ENCODE data around the gene OR10A2. TPM values are rescaled to one million over a fixed set of nuclear protein-coding genes. Genes with fewer than 3 reads are reported as not detected.

Gene OR10A2, protein sequence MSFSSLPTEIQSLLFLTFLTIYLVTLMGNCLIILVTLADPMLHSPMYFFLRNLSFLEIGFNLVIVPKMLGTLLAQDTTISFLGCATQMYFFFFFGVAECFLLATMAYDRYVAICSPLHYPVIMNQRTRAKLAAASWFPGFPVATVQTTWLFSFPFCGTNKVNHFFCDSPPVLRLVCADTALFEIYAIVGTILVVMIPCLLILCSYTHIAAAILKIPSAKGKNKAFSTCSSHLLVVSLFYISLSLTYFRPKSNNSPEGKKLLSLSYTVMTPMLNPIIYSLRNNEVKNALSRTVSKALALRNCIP
- not detected in 2 replicates for total RNA-seq

DNA sequence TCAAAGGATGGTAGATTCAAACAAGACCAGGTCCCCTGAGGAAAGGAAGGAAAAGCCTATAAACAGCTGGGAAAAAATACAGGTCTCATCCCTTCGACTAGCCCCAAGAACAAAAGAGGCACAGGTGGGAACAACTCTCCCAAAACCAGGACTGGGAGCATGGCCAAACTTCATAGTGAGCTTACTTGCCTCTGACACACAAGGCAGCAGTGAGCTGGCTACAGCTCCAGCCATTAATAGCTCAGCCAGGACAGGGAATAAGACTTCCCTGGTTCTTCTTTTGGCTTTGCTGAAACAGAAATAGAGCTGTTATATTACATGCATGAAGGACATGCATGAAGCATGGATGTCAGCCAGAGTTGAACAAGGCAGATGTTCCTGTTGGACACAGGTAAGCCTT lies at the start of gene OR10A2:
OR10A2 (plus strand) TSS at position 97 of the 400 bp plus-strand sequence. CDS start 6,698 bp downstream, outside the sequence.

DNA sequence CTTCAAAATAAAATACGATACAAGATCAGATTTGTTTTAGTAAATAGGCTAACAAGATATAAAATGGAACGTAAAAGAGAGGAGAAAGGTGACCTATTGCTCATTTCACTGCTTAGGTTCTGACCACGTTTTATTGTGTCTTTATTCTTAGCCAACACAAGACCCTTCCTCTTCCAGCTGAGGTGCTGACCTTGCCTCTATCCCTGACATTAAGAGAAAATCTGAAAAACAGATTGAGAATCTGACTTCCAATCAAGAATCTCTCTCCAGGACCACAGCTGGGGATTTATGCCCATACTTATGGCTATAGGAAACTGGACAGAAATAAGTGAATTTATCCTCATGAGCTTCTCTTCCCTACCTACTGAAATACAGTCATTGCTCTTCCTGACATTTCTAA lies 17.5 kb upstream of the OR10A2 start, which contains the start of gene OR10A5:
OR10A5 (plus strand) TSS at position 301 of the 400 bp plus-strand sequence; CDS start at position 301, 0 bp downstream.

DNA sequence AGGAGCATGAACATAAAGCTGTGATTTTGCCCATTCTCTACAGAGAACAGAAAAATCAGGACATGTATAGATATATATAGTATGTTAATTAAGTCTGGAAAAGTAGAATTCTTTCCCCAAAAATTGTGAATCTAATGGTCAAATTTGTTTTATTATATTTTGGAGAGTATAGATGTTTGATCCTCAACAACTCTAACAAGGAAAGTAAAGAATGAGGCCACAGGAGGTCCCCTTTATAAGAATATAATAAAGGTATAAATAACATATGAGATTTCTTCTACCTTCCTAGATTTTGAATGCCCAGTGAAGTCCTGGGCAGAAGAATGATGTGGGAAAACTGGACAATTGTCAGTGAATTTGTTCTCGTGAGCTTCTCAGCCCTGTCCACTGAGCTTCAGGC lies 13.5 kb downstream of the OR10A2 start, which contains the start of gene OR10A4:
OR10A4 (plus strand) TSS at position 301 of the 400 bp plus-strand sequence; CDS start at position 324, 23 bp downstream.

DNA sequence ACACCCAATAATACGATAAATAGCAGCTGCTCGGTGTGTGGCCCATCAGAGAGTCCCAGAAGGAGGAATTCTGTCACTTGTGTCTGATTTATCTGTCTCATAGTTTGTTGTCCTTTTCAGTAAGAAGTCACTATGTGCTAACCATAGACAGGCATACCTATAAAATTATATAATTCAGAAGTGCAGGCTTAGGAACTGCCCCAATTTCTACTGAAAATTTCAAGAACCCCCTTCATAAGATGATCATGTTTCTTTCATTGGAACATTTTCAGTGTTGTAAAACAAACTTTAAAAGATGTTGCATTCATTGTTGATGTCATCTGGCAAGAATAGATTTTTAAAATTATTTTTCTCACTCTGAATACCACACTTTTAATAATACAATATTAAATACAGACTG lies 29.5 kb downstream of the OR10A2 start, which contains the start of gene OR2D2:
OR2D2 (minus strand) TSS at position 101 of the 400 bp plus-strand sequence; CDS start at position 101, 0 bp downstream.

DNA sequence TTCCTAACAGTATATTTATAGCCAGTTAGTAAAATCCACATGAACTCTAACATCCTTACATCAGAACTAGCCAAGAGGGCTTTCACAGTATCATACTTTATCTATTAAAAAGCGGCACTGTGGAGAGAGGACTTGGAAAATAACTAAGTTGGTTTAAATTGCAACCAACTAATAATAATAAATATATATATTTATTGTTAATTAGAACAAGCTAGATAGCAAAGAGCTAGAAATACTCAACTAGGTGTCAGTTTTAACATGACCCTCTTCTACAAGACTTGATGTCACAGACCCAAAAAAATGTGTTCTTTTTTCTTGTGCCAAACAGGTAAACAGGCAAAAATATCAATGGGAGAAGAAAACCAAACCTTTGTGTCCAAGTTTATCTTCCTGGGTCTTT lies 57.8 kb downstream of the OR10A2 start, which contains the start of gene OR2D3:
OR2D3 (plus strand) TSS at position 301 of the 400 bp plus-strand sequence; CDS start at position 301, 0 bp downstream.

Other genes with a start within 250 kb of the OR10A2 start
- gene TPP1, start 243.6 kb upstream of the OR10A2 start, total RNA-seq: 24.5 and 47.7 TPM in 2 replicates
- 11.8 and 12.8 TPM in 2 replicates for gene DCHS1, start 207.2 kb upstream of the OR10A2 start, total RNA-seq
- gene MRPL17, start 179.7 kb upstream of the OR10A2 start, total RNA-seq: 89.4 and 114 TPM in 2 replicates
- gene OR2AG2, start 91.1 kb upstream of the OR10A2 start, total RNA-seq: 0.18 and 0.29 TPM in 2 replicates
- not detected in 2 replicates for gene OR2AG1, start 80.0 kb upstream of the OR10A2 start, total RNA-seq
- not detected in 2 replicates for gene OR6A2, start 63.4 kb upstream of the OR10A2 start, total RNA-seq
- gene OR10A5, start 17.4 kb upstream of the OR10A2 start, total RNA-seq: not detected in 2 replicates
- not detected in 2 replicates for gene OR10A4, start 13.6 kb downstream of the OR10A2 start, total RNA-seq
- not detected in 2 replicates for gene OR2D2, start 29.4 kb downstream of the OR10A2 start, total RNA-seq
- gene OR2D3, start 57.9 kb downstream of the OR10A2 start, total RNA-seq: not detected in 2 replicates
- gene ZNF215, start 63.4 kb downstream of the OR10A2 start, total RNA-seq: 5.7 and 6.3 TPM in 2 replicates
- gene ZNF214, start 157.3 kb downstream of the OR10A2 start, total RNA-seq: 2.1 and 2.3 TPM in 2 replicates
- under 0.01 TPM in 1 of 2 replicates, not detected in the other for gene NLRP14, start 157.4 kb downstream of the OR10A2 start, total RNA-seq
- gene RBMXL2, start 225.9 kb downstream of the OR10A2 start, total RNA-seq: not detected in 2 replicates

All from myometrial cell (primary cell).